GM19025 (cell line): ENCODE measurements around the gene SPATA31A5.
"Not testable (repeated sequence)": the region's sequence is repeated elsewhere in the genome, so short reads cannot be mapped to it uniquely, and the experiment has no call there.

ENCODE experiments used
- ATAC-seq: cut with Tn5 transposase; IDR thresholded peaks from one replicate; pipeline ENCODE4 v1.9.1; 2021; ENCODE audit warnings: mild to moderate bottlenecking, low read depth, moderate library complexity; ENCODE audit not compliant: unreplicated experiment

Gene SPATA31A5

GRCh38 chr9:60914107-60914506, at the start of gene SPATA31A5:
SPATA31A5 (plus strand) TSS chr9:60914407; CDS start chr9:60914436, 29 bp downstream.
- not testable (repeated sequence) for ATAC-seq

- not testable (repeated sequence) for ATAC-seq
Observed at GRCh38 chr9:60962990-60963350, 48.8 kb downstream of the SPATA31A5 start.

- not testable (repeated sequence) for ATAC-seq
Observed at GRCh38 chr9:60966382-60966781, 52.2 kb downstream of the SPATA31A5 start.
